ENCODE results near the gene LPCAT3.

LPCAT3 gene

DNA sequence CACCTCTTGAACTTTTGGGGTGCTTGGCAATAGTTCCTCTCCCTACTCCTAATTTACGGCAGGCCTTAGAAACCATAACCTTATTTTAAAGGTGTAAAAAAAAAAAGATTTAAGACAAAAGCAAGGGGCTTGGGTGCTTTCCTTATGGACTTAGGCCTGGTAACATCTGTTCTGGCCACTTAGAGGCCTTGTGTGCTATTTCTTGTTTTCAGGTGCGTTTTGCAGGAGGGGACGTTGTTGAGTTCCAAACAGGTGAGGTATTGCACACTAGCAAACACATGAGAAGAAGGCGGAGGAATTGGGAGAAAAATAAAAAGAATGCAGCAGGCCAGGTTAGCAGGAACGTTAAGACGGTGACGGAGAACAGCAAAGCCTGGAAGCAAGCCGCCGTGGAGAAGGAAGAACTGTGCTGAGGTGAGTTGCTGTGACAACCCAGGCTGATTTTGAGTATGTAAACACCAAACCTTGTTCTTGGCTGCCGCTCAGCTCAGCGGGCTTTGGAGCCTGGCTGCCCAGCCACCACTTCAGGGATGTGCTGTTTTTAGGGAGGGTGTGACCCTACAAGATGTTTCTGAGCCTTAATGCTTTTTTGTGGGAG is 30.2 kb downstream of the LPCAT3 start:
- no peak for DNase-seq

DNA sequence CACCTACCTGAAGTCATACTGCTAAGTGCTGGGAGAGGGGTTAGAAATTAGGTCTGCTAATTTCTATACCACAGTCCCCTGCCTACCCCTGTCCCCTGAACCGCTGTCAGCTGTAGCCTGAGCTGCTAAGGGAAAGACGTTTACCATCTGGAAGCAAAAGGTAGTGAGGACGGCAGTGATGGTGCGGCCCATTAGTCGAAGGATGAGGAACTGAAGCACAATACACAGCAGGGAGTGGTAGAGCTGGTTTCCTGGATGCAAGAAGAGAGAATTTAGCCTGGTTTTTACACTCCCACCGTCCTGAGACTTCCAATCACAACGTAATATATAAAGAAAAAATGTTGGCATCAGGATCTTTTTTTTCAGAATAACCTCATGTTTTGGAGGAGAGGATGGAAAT is 35.7 kb downstream of the LPCAT3 start:
- DNase-seq: no peak

DNA sequence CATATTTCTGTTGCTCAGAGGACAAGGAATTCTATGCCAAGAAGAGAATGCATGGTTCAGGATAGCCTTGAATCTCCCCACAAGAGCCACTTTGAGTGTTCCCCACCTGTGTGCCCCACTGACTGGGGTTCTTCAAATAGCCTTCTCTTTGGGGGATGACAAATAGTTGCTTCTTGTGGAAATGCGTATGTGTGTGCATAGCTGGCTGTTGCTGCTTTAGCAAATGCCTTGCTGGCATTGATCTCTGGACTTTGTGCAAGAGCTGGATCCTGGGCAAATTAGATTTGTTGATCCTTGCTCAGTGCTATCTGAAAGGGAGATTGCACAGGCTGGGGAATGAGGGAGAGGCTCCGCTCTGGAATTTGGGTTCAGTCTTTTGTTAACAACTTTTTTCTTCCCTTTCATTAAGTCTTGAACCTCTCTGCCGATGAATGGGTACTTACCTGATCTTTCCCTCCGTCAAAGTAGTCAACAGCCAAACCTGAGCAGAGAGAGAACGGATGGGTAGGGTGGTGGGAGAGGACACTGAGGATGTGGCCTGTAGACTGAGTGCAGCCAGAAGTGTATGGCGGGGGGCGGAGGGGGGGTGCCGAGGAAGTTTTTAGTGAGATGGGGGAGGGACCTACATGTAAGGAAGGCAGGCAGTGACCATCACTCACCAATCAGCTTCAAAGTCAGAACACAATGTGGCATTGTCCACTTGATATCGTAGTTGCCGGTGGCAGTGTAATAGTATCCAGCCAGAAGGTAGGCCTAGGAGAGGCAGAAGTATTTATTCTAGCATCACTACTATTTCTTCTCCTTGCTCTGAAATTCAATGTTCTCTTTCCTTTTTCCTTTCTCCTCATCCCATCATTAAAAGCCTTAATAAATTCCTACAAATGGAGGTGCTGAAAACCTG is 36.9 kb downstream of the LPCAT3 start:
- DNase-seq: no peak

DNA sequence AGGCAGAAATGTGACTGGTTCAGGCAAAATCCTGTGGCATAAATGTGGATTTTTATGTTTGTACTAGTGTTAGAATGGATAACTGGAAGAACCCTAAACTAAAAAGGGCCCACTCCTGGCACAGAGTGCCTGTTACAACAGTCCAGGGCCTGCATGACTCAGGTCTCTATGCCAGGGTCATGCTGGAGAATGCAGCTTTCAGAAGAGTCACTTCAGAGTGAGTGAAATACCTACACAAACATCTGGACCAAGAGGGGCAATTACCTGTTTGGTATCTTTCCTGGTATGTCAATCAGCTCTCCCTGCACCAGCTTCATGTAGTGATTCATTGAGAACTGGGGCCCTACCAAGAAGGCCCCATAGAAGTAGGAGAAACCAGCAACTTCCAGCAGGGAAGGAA is 37.5 kb downstream of the LPCAT3 start:
- no peak for DNase-seq

DNA sequence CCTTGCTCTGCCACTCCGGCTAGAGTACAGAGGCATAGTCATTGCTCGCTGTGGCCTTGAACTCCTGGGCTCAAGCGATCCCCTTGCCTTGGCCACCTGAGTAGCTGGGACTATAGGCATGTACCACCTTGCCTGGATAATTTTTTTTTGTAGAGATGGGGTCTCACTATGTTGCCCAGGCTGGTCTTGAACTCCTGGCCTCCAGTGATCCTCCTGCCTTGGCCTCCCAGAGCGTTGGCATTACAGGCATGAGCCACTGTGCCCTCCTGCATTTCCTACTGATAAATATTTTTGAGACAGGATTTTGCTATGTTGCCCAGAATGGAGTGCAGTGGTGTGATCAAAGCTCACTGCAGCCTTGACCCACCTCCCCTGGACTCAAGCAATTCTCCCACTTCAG is 38.2 kb downstream of the LPCAT3 start:
- no peak for DNase-seq

DNA sequence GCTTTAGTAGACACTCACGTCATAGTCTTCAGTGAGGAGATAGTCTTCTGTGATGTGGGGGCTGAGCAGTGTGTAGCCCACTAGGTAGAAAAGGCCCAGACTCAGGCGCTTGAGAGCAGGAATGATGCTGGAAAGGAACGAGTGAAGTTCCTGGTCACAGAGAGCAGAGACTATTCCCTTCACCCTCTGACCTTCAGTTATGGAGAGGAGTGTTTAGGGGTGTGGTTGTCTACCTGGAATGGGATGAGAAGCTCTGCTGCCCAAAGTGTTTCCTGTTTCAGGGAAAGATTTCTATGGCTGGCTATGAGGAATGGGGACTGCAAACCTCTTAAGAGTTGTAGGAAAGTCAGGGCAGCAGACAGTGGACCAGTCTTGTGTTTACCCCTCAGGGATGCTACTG is 38.8 kb downstream of the LPCAT3 start:
- no peak for DNase-seq

DNA sequence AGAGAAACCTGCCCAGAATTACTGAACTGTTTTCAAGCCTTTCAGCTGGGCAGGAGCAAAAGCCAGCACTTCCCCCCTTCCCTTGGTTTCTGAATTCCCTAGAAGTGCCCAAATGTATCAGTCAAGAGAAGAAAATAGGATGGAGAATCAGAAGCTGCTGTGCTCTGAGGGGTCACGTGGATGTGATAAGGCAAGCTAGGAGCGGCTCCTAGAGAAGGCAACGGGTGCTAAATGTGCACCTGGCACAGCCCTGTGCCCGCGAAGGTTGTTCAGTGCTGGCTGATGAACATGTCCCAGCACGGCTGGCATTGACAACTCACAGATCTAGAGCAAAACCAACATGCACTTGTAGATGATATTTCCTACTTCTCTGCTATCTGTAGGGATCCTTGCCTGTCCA is 39.3 kb downstream of the LPCAT3 start:
- no peak for DNase-seq

DNA sequence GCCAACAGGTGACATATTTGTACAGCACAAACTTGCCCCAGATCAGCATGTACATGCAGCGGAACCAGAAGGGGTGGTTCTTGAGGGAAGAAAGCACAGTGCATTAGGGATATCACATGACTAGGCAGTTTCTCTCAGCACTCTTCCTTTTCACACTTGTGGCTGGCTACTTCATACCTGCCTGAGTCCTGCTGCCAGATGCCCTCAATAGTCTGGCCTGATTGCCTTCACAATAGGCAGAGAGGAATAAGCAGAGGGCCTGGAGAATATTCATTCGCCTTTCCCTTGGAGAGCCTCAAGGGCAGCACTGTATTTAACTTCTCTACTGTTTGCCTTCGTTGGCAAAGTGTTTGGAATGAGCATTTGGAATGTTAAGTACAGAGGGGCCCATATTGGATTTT is 39.7 kb downstream of the LPCAT3 start:
- DNase-seq: no peak

DNA sequence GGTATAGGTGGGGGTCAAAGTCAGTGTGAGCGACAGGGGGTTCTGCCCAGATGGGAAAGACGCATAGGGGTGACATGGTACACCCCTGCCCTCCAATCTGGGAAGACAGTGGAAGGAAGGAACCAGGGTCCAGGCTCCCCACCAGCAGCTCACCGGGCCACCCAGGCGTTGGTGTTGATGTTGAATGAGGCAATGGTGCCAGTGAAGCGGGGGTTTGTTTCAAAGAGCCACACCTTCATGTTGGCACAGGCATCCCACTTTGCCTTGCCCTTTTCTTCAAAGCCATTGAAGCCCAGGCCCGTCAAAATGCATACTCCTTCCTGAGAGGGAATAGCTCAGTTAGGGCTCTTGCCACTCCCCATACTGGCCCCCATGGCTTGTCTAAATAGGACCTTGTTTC is 40.1 kb downstream of the LPCAT3 start:
- DNase-seq: no peak

DNA sequence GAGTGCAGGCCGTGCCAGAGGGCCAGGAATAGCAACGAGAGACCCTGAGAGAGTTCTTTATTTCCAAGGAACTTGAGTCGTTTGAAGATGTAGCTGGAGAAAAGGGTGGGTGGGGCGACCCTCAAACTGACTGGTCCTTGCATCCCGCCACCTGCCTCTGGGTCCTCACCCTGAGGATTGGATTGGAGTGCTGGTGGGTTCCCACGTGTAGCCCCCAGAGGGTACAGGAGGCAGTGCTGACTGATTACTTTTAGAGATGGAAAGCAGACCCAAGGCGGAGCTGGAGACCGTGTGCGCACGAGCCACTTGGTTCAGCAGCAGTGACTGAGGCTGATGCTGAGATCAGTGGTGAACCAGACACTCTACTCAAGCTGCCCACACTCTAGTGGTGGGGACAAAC is 40.6 kb downstream of the LPCAT3 start:
- DNase-seq: no peak

DNA sequence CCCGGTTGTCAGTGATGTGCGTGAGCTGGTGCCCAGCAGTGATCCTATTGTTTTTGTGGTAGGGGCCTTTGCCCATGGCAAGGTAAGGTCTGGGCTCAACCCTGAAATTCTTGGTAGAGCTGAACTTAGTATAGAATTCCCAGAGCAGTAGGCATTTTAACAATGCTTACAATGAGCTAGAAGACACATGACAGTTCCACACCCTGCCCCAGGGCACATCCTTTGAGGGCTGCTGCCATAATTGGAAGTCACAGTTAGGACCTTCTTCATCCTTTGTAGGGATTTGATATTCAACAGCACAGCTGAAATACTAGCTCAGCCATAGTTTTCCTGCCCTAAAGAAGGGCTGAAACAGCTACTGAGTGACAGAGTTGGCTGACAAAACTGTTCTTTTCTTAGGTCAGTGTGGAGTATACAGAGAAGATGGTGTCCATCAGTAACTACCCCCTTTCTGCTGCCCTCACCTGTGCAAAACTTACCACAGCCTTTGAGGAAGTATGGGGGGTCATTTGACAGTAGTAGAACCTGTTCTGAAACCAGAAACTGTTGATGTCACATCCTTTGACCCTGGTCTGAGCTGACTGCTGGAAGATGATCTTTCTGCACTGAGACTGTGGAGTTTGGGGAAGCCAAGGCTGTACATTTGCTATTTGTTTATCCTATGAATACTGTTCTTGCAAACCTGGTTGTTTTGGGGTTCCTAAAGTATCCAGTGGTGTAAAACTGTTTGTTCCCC is 42.8 kb downstream of the LPCAT3 start:
- DNase-seq: no peak

DNA sequence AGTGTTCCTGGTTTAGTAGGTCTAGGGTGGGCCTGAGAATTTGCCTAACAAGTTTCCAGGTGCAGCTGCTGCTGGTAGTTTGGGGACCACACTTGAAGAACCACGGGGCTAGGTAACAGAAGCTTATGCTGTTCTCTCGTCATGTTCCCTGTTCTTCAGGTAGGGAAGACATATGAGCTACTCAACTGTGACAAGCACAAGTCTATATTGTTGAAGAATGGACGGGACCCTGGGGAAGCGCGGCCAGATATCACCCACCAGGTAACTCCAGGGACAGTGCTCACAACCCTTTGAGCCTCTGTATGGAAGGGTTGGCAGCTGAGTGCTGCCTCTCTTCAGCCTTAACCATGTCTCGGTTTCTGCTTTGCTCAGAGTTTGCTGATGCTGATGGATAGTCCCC is 44.1 kb downstream of the LPCAT3 start:
- no peak for DNase-seq

DNA sequence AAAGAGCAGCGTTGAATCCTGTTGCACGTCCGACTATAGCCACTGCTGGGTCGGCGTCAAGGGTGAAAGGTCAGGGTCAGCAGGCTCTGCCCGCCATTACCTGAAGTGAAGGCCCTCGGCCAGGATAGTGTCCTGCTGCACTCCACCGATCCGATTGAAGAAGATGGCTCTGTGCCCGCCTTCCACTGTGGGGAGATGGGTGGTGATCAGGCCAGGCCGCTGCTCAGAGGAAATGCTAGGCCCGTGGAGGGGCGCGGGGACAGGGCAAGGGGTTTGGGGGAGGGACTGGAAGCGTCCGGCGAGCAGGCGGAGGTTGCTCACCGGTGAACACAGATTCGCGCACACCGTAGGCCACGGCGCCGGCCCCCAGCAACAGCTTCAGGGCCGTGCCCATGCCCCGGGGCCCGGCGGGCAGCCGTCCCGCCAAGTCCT is 48.2 kb downstream of the LPCAT3 start:
- DNase-seq: no peak

DNA sequence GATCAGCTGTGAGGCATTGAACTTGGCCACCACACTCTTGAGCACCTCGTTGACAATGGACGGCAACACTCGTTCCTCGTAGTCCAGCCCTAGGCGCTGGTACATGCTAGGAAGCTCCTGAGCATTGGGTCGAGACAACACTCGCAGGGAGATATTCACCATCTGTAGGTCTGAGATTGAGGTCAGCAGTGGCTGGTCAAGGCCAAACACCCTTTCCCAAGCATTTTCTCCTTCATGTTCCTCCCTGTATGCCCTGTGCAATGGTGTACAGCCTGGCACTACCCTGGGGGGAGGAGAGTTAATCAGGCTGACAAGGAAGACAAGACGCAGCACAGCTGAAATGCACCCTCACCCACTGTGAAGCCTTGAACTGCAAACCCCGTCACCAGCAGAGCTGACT is 49.9 kb downstream of the LPCAT3 start:
- DNase-seq: peak; percentile 54

DNA sequence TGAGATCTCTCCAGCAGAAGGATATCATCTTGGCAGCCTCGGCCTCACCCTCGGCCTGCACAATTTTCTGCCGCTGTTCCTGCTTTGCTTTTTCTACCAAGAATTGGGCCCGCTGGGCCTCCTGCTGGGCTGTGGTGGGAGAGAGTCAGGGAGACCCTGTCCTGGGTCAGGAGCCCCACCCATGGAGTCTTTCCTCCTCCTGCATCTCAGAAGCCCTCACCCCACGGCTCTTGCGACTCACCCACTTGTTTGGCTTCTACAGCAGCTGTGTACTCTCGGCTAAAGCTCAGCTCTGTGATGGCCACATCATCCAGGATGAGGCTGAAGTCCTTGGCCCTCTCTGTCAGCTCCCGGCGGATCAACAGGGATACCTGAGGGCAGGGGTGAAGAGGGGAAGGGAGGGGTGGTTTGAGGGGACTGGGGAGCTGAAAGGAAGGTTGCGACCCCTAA is 50.6 kb downstream of the LPCAT3 start:
- DNase-seq: peak; percentile 54

DNA sequence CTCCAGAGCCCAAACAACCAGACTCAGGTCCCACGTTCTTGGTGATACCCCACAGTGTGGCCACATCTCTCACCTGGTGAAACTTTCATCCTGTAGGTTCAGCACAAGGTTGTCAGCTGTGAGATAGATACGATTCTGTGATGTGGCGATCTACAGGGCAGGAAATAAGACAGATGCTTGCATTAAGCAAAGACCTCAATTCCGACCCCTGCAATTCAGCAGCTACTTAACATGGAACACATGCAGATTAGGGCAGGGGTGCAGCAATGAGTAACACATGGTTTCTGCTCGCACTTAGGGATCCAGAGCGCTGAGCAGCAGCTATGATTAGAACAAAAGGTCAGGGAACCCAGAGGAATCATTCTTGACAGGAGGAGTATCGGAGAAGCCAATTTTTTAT is 51.9 kb downstream of the LPCAT3 start:
- DNase-seq: no peak

DNA sequence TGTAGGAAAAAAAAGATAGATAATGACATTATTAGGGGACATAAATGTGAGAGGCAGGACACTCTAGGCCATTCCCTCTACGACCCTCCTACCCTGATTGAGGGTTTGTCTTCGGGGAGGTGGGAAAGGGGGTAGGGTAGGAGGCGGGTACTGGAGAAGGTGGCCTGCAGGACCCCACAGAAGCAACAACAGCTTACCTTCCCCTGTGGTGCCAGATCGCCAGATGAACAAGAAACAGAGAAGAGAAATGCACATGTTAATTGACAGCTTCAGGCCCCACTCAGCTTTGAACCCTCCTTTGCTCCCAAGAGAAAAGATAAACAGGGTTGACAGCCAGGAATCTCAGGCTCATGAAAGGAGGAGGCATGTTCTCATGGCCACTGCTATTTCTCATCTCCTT is 52.6 kb downstream of the LPCAT3 start:
- peak; percentile 61 for DNase-seq

DNA sequence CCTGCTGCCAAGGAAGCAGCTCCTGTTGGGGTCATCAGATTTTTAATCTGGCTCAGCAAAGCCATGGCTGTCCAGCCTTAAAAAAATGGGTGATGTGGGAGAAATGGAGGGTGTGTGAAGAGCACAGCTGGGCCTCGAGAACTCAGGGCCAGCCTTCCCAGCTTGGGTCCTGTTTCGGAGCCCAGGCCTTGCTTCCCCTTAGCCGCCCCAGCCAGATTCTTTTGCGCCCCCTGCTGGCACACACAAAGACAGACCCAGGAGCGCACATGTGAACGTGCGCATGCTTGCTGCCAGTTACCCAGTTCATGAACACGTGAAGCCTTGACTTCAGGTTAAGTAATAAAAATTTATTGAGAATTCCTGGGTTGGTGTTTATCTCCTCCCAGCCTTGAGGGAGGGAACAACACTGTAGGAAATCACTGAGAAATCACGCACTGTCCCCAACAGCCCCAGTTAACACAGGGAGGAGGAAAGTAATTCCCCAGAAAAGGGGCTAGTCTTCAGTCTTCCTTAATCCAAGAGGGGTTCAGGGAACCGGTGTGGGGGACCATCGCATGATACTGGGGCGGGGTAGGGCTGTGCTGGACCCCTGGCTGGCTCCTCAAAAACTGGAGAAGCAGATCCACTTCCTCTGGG is 53.1 kb downstream of the LPCAT3 start:
- peak; percentile 93 for DNase-seq

DNA sequence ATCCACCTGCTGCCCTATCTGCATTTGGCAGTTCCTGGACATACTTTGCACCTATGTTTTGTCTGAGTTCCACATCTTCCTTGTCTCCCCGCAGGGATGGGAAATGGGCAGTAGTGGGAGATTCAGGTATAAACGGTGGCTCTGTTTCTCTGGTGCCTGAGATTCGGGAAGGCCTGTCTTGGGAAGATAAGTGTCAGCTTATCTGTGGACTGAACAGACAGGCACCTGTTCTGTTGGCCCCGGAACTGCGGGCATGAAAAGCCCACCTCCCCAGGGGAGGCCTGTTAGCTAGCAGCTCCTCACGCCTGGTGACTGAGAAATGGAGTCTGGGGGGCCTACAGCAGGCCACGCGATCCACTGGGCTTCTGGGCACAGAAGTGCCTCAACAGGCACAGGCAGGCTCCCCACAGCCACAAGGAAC is 53.7 kb downstream of the LPCAT3 start:
- no peak for DNase-seq

DNA sequence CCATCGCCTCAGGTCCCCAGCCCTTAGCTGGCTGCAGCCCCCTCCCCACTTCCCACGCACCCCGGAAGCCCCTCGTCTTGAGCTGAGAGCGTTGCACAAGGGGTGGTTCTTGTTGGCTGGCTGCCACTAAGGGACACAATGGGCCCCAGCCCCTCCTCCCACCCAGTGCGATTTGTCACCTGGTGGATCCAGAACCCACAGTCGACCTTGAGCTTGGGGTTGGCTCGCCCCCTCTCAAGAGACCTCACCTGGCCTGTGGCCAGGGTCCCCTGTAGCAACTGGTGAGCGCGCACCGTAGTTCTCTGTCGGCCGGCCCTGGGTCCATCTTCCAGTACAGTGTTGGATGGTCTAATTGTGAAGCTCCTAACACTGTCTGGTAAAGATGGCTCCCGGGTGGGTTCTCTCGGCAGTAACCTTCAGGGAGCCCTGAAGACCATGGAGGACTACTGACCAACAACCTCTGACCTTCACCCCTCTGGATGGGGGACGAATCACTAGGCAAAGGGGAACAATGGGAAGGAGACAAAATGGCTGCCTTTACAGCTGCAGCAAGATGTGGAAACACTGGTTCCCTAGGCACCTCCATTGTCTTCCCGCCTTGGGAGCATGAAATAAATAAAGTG is 54.4 kb downstream of the LPCAT3 start:
- peak; percentile 67 for DNase-seq

DNA sequence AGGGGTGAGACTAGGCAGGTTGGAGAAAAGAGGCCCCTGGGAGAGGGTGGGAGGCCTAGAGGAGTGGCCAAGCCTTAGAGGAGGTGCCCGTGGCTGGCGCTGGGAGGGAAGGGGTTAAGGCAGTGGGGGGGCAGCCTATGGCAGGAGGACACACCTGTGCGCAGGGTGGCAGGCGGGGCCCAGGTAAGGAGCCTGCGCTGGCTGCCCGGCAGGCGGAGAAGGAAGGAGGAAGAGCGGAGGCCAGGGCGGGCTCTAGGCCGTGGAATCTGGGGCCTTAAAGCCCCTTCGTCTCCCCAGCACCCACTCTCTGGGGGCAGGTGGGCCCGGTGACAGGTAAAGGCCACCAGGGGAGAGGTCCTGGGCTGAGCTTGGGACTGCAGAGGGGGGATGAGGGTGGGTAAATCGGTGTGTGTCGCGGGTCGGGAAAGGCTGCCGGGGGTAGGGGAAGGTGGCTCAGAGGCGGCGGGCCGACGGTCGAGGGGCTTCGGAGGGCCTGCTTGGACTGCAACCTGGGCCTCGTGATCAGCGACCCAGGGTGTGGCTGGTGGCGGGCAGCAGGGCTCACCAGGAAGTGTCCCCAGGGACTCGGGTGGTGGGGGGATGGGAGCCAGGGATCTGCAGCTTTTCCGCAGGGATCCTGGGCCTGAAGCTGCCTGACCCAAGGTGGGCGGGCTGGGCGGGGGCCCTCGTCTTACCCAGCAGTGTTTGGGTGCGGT is 55.1 kb downstream of the LPCAT3 start:
- peak; percentile 71 for DNase-seq
